Mucosa of descending colon (tissue), 3 donors: ENCODE measurements around the gene DAAM1. TPM values are rescaled to one million over a fixed set of nuclear protein-coding genes. Genes with fewer than 3 reads are reported as not detected.

ENCODE experiments used
- ATAC-seq: fragments of 200-7000 bp; cut with Tn5 transposase; one replicate; pipeline ENCODE4 v1.9.1; 2020; ENCODE audit warnings: mild to moderate bottlenecking, moderate library complexity
- DNase-seq, 3 donors: peaks; one replicate each; pipeline ENCODE4 v3.0.0-alpha.2; 2020
- H3K36me3 ChIP-seq: fragments of 200-600 bp; one replicate; pipeline ENCODE4 v1.8.0; 2021; ENCODE audit warnings: low read depth, mild to moderate bottlenecking
- H3K4me1 ChIP-seq: fragments of 200-600 bp; one replicate; pipeline ENCODE4 v1.8.0; 2021; ENCODE audit warnings: low read depth, mild to moderate bottlenecking
- H3K4me3 ChIP-seq: fragments of 200-600 bp; one replicate; pipeline ENCODE4 v1.8.0; 2021; ENCODE audit warnings: mild to moderate bottlenecking
- H3K9me3 ChIP-seq: fragments of 200-600 bp; one replicate; pipeline ENCODE4 v1.8.0; 2021; ENCODE audit warnings: mild to moderate bottlenecking
- intact Hi-C, 2 donors: fragments of 100-400 bp; cut with DNase I in 1 of 2; cut with micrococcal nuclease in 1 of 2; formaldehyde crosslinking; loops; one replicate each; pipeline versions ENCODE4 v1.11.0 to v1.11.1; 2022; cut with DNase I, micrococcal nuclease
- total RNA-seq, 3 donors: library from RNA; stranded (reverse); fragmentation: NEBNext Ultra II Directional in 2 of 3; extraction: Animal tissue kit (Norgen Biotek cat#: 25700) in 2 of 3; gene quantifications; one replicate each; pipeline versions ENCODE4 v1.2.1 to v1.2.4, GENCODE V29; 2021 to 2023
- TF ChIP-seq, protein P1 (sequence below): fragments of 200-600 bp; IDR thresholded peaks from one replicate; pipeline ENCODE4 v1.8.0; 2022; ENCODE audit warnings: antibody characterized with exemption, mild to moderate bottlenecking
- donor health status: DM: no; HTN: no; CAD: no; lungs with moderate emphysema.
- donor health status: DM: no; HTN: no; CAD: no.
- donor health status: DM: no; HTN: yes; CAD: no.

DAAM1 gene
- total RNA-seq, 3 donors from 2014 or later, result 41.0 to 85.4 (median 49.6) TPM

DNA sequence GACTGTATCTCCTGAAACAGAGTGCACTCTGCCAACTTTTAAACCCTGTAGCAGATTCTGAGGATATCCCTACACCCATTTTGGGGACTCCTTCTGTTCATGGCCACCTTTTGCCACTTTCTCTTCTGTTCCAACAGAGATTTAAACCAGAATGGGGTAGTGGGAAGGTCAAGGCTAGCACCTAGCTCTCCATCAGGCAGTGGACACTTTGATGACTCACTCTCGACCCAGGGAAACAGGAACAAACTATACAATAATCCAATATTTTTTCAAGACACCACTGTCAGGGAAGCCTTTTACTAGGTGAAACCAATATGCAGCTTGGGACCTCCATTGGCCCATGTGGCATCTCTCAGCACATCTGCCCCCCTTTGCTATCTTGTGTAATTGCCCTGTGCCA lies 103.6 kb downstream of the DAAM1 start:
- H3K36me3 ChIP-seq, result no peaks in the 10 kb centered on the region
- H3K4me1 ChIP-seq, result peaks cover 5% of the 10 kb centered on the region
- intact Hi-C loops, result no loop called here
- no peaks in the 10 kb centered on the region for H3K9me3 ChIP-seq
- ATAC-seq (no peak), DNase-seq (no peak)
- no peak overlapping the region for H3K4me3 ChIP-seq
- TF ChIP-seq, protein P1, sequence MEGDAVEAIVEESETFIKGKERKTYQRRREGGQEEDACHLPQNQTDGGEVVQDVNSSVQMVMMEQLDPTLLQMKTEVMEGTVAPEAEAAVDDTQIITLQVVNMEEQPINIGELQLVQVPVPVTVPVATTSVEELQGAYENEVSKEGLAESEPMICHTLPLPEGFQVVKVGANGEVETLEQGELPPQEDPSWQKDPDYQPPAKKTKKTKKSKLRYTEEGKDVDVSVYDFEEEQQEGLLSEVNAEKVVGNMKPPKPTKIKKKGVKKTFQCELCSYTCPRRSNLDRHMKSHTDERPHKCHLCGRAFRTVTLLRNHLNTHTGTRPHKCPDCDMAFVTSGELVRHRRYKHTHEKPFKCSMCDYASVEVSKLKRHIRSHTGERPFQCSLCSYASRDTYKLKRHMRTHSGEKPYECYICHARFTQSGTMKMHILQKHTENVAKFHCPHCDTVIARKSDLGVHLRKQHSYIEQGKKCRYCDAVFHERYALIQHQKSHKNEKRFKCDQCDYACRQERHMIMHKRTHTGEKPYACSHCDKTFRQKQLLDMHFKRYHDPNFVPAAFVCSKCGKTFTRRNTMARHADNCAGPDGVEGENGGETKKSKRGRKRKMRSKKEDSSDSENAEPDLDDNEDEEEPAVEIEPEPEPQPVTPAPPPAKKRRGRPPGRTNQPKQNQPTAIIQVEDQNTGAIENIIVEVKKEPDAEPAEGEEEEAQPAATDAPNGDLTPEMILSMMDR, result no peak

DNA sequence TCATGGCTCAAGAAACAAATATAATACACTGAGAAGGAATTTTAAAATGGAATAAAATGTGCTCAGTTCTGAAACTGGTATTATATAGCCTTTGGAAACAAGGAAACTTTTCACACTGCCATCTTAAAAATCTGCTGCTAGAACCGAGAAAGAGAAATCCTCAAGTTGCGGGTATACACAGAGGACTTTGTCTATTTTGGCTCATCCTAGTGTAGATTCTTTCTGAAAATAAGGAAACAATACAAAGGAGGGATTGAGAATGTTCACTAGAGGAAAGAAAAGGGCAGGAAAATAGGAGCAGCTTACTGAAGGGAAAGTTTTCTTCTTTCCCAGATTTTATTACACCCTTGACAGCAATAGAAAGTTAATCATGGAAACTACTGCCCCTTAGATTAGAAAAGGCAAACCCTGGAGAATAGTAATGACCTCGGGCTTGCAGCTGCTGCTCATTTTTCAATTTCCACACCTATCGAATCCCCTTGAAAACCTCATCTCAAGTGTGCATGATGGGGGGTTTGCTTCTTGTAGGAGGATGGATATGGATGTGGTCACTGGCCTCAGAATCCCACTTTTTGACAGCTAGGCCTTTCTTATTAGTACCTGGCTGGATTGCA lies 104.6 kb downstream of the DAAM1 start:
- peaks cover 8% of the 10 kb centered on the region for H3K4me1 ChIP-seq
- no peak for ATAC-seq
- no peaks in the 10 kb centered on the region for H3K36me3 ChIP-seq
- H3K4me3 ChIP-seq, result no peak overlapping the region
- intact Hi-C loops, result no loop called here
- no peaks in the 10 kb centered on the region for H3K9me3 ChIP-seq
- TF ChIP-seq, protein P1, result no peak
- no peak for DNase-seq

DNA sequence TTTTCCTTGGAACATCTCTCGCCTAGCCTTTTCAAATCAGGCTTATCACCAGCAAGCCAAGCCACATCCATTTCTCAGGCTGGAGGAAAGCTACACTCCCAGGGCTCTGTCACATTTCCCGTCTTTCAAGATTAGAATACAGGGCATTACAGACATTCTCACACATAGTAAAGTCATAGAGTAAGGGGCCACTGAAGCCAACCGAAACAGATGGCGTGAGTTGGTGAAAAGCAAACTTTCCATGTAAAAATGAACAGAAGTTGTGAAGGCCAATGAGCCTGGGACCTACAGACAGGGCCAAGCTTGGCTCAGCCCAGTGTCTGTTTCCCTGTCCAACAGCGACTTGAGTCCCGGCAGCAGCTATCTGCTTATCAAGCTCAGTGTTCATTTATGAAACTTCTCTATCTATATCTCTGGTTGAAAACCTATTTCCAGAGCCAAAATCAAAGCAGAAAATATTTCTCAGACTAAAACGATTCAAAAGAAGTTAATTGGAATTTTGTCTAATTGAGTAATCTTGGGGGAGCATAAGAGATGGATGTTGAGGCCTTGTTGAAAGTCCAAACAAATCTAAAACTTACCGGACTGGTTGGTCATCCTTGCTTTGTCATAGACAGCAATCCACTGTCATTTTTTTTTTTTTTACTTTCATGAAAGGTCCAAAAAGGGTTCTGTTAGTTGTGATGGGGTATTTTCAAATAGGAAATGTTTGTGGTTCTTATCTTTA lies 105.6 kb downstream of the DAAM1 start:
- DNase-seq (no peak), ATAC-seq (no peak)
- TF ChIP-seq, protein P1, result no peak
- intact Hi-C loops, result no loop called here
- H3K4me1 ChIP-seq, result peaks cover 8% of the 10 kb centered on the region
- H3K36me3 ChIP-seq, result no peaks in the 10 kb centered on the region
- H3K9me3 ChIP-seq, result no peaks in the 10 kb centered on the region
- H3K4me3 ChIP-seq, result no peak overlapping the region

DNA sequence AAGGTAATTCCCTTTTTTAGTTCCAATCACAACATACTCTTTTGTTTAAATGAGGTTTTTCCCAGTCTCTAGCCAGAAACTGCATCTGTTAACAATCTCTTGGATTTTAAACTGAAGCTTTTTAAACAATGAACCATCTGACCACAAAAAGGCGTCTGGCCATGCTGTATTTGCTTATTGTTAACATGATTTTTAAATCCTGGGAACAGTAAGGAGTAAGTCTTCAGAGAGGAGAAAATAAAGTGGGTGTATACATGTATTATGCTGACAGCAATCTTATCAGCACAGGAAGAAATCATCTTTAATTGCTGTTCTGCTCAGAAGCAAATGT lies 106.2 kb downstream of the DAAM1 start:
- ATAC-seq (no peak), DNase-seq (no peak)
- intact Hi-C loops, result no loop called here

DNA sequence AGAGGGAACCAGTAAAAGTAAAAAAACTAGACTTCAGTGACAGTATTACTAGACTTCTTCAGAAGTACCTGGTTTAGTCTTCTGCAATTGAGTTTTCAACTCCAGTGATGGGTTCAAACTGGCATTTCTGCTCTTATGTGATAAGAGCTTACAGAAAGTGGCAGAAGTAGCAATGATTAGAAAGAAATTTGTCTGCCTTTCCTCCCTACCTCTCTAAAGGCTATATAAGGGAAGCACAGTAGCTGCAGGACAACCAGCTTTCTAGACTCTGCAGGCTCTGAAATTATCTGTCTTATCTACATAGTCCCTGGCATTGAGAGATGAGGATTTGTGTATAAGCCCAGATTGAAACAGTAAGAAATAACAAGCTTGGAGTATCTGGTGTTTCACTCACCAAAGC lies 107.5 kb downstream of the DAAM1 start:
- Histone ChIP-seq H3K4me3 (no peak overlapping the region), H3K4me1 (peaks cover 8% of the 10 kb centered on the region), H3K9me3 (no peaks in the 10 kb centered on the region), H3K36me3 (no peaks in the 10 kb centered on the region)
- TF ChIP-seq, protein P1, result no peak
- ATAC-seq, result no peak
- intact Hi-C loops, result no loop called here
- no peak for DNase-seq

More for the DNA sequence above, 106.2 kb downstream of the DAAM1 start:
- Histone ChIP-seq H3K4me3 (no peak overlapping the region), H3K4me1 (peaks cover 8% of the 10 kb centered on the region), H3K9me3 (no peaks in the 10 kb centered on the region), H3K36me3 (no peaks in the 10 kb centered on the region)
- TF ChIP-seq, protein P1, result no peak
